ENCODE data around the gene PDZD4.

Gene PDZD4

GRCh38 chrX:153805436-153805835 lies 24.9 kb downstream of the PDZD4 start:
- no peak for DNase-seq

- no peak for DNase-seq
Measured at GRCh38 chrX:153804621-153805020, 25.7 kb downstream of the PDZD4 start.

DNA sequence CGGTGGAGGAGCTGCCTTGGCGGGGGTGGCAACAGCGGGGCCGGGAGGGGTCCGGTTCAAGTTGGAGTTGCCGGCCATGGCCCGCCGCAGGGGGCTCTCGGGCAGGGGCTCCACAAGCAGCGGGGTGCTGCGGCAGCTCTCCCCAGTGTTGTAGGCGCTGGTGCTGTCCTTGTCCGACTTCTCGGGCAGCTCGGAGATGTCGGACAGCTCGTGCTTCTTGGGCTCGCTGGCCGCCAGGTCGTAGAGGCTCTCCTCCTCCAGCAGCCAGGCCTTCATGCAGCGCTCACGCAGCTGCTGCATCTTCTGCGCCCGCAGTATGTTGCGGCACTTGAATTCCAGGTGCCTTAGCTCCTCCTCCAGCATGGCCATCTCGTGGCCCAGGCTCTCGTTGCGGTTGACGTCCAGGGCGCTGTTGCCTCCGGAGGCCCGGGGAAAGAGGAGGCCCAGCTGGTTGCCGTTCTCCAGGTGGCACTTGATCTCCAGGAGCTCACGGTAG lies 26.2 kb downstream of the PDZD4 start:
- DNase-seq: no peak

GRCh38 chrX:153803211-153804099 lies 26.9 kb downstream of the PDZD4 start:
- DNase-seq: no peak

- no peak for DNase-seq
Measured at GRCh38 chrX:153802513-153803045, 27.8 kb downstream of the PDZD4 start.

GRCh38 chrX:153801669-153802068 lies 28.7 kb downstream of the PDZD4 start:
- DNase-seq: no peak

GRCh38 chrX:153800746-153801145 lies 29.6 kb downstream of the PDZD4 start:
- no peak for DNase-seq

- no peak for DNase-seq
Measured at GRCh38 chrX:153800177-153800722, 30.1 kb downstream of the PDZD4 start.

- DNase-seq: no peak
Measured at GRCh38 chrX:153799326-153799725, 31.0 kb downstream of the PDZD4 start.

DNA sequence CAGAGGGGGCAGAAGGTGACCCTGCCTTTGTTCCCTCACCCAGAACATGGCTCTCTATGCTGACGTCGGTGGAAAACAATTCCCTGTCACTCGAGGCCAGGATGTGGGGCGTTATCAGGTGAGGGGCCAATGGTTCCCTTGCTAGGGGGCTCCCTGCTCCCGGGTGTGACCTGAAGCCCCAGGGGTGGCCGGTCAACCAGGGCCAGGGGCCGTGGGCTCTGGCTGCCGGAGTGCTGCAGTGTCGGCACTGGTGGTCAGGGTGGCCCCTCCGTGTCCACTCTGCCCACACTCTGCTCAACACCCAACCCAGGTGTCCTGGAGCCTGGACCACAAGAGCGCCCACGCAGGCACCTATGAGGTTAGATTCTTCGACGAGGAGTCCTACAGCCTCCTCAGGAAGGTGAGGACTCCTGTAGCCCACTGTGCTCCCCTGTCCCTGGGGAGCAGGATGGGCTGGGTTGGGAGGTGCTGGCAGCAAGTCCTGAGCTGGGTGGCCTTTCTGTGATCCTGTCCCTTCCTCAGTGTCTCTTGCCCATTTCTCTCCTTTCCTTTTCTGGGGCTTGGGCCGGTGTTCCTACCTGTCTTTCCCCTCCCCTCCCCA lies 32.8 kb downstream of the PDZD4 start:
- DNase-seq: no peak

DNA sequence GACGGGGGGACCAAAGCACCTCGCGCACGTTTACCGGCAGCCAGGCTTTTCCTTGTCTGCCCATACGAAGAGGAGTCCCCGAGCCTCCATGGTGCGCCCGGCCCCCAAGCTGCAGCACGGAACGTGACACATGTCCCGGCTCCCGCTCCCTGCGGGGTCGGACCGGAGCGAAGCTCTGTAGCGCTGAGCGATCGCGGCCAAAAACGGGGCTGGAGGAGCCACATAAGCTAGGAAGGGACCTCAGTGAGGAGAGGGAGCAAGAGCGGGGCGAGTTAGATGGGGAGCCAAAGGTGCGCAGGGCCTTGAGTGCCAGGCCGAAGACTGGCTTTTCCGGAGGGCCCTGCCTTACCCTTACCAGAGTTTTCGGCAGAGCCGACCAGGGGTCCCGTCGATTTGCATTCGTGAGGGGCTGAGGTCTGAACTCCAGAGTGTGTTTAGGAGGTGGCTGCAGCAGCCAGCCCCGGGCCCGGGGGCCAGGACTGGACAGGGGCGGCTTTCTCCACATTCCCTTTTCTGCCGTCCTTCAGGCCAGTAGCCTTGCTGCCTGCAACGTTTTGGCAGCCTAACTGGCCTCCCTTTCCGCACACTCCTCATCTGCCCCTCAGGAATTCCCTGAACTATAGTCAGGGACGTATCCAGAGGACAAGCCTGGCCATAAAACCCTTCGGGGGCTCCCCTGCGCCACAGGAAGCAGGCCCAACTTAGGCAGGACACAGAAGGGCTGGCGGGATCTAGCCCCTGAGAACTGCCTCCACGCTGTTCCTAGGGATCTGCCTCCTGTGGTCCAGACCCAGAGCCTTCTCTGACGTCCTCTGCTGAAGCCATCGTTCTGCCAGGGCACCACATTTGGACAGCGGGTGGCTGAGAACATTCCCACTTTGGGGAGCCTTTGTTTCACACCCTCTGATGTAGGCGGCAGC lies 35.2 kb downstream of the PDZD4 start:
- DNase-seq: no peak

DNA sequence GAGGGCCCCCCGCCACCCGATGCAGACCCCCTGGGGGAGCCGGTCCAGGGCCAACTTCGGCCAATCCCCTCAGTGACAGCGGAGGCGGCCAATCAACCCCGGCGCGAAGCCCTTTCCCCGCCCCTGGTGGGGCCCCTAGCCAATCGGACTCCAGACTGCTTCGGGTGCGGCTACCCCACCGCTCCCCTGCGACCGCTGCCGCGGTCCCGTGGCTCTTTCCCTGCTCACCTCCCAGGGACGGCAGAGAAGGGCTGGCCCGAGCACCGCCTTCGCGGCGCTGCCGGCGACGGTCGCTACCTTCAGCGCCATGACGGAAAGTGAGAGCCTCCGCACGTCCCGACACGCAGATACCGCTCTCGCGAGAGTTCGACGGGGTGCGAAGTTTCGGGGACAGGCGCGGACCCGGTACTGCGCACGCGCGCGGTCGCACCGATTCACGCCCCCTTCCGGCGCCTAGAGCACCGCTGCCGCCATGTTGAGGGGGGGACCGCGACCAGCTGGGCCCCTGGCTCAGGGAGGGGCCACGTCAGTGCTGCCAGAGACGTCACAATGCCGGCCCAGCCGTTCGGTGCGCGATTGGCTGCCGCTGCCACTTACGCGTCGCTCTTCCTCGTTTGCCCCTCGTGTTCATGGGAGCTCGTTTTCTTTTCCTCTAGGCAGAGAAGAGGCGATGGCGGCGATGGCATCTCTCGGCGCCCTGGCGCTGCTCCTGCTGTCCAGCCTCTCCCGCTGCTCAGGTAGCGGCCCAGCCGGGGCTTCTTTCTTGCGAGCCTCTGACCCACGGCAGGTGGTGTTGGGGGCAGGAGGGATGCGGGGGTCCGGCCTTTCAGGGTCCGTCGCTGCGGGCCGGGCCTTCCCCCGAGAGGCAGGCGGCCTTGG lies 36.1 kb downstream of the PDZD4 start, which contains the start of the genes IDH3G and SSR4:
Gene IDH3G, minus strand, starts transcription at position 358 of the 879 bp plus-strand sequence. Its CDS starts 49 bp downstream, at position 309.
Gene SSR4, plus strand, starts transcription at position 651 of the 879 bp plus-strand sequence. Its CDS starts 20 bp downstream, at position 671.
- DNase-seq: peak; percentile 85

GRCh38 chrX:153793291-153793690 lies 37.1 kb downstream of the PDZD4 start:
- DNase-seq: no peak

DNA sequence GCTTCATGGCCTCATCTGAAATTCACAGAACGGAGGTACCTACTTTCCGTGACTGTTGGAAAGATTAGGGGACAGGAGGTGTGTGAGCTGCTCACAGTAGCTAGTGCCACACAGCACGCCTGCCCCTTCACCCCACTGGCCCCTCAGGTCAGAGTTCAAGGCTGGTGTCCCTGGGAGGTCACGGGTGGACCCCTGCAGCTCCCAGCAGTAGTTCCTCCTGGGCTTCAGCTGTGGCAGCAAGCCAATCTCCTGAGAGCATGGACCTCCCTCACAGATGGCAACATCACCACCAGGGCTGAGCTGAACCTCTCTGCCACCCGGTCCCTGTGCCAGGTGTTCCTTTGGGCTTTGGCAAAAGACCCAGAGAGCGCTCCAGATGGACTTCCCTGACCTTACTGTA lies 38.0 kb downstream of the PDZD4 start:
- DNase-seq: no peak

GRCh38 chrX:153791104-153791852 lies 39.1 kb downstream of the PDZD4 start:
- no peak for DNase-seq

GRCh38 chrX:153789654-153790053 lies 40.7 kb downstream of the PDZD4 start:
- no peak for DNase-seq

- DNase-seq: no peak
Measured at GRCh38 chrX:153786669-153787068, 43.7 kb downstream of the PDZD4 start.

DNA sequence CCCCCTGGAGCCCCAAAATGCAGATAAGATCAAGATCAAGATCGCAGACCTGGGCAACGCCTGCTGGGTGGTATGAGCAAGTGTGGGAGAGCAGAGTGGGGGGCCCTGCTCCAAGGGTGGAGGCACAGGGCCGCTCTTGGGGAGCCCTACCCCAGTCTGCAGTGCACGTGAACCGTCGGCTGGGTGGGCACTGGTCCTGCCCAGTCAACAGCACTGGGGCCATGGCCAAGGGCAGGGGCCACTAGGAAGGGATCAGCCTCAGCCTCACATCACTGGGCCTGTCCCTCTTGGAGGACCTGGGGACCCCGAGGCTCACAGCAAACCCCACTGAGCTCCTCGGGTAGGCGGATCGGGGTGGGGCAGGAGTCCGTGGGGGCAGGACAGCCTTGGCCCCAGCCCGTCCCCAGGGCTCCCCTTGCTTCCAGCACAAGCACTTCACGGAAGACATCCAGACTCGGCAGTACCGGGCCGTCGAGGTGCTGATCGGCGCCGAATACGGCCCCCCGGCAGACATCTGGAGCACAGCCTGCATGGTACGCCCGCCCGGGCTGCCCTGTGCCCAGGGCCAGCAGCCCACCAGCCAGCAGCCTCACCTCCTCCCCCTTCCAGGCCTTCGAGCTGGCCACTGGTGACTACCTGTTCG lies 45.9 kb downstream of the PDZD4 start:
- no peak for DNase-seq

- no peak for DNase-seq
Measured at GRCh38 chrX:153783378-153784013, 46.8 kb downstream of the PDZD4 start.

Data from NCI-H510A treated with DMSO at 0.1 percent for 48 hours (cell line).